GM18951 (cell line): Measurements from ENCODE around the gene ATG3.
"Not testable (repeated sequence)": the region's sequence is repeated elsewhere in the genome, so short reads cannot be mapped to it uniquely, and the experiment has no call there.

Source experiments
- POLR2A ChIP-seq: IDR thresholded peaks from 4 replicates; pipeline ENCODE4 v1.6.1; 2011; ENCODE audit warnings: mild to moderate bottlenecking; ENCODE audit not compliant: insufficient read length, insufficient read depth; ENCODE audit errors: extremely low read depth
- in situ Hi-C: fragments of 300-500 bp; cut with MboI; formaldehyde crosslinking; loops from one replicate; pipeline ENCODE4 v1.12.0; 2022; ENCODE audit warnings: low sequenced_read_pairs, mixed read lengths, inconsistent platforms; ENCODE audit not compliant: unreplicated experiment

The ATG3 gene

GRCh38 chr3:112500621-112501020 lies 61.1 kb downstream of the ATG3 start:
- TF ChIP-seq POLR2A = no peak
- in situ Hi-C loops = no loop called here

DNA sequence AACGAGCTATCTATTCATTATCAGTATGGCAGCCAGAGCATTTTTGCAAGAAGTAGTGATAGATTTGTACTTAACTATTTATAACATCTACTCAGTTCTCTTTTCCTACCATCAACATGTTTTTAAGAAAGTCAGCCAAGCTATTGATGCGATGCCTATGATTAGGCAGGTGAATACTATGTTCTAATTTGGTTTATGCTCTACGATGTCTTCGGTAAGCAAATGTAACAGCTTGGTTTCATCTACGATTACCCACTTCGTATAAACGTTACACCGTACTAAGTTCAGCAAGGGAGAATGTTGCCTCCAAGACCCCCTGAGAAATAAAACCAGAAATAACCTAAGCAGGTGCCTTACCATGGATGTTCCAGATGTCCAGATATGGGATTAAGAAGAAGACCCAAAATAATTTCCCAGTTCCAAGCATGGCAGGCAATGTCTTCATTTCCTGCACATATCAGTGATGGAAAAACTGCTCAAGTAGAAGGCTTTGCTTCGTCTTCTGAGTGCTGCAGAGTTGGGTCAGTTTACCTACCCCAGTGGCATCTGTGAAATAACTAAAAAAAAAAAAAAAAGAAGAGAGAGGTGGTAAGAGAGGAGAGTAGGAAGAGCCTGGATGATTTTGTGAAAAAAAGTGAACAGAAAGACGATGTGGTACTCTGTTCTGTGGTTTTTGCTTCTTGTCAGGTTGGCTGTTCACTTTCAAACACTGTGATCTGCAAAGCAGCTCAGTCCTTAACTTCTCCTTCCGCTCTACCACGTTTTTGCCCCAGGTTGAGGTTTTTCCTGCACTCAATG lies 62.6 kb downstream of the ATG3 start, which contains the start of gene BTLA:
Gene BTLA (minus strand): TSS at position 559 of the 798 bp plus-strand sequence. CDS start 114 bp downstream, at position 445.
- TF ChIP-seq POLR2A = peak; percentile 51
- in situ Hi-C loops = no loop called here

GRCh38 chr3:112497897-112498548 lies 63.7 kb downstream of the ATG3 start:
- in situ Hi-C loops = no loop called here
- TF ChIP-seq POLR2A = no peak

DNA sequence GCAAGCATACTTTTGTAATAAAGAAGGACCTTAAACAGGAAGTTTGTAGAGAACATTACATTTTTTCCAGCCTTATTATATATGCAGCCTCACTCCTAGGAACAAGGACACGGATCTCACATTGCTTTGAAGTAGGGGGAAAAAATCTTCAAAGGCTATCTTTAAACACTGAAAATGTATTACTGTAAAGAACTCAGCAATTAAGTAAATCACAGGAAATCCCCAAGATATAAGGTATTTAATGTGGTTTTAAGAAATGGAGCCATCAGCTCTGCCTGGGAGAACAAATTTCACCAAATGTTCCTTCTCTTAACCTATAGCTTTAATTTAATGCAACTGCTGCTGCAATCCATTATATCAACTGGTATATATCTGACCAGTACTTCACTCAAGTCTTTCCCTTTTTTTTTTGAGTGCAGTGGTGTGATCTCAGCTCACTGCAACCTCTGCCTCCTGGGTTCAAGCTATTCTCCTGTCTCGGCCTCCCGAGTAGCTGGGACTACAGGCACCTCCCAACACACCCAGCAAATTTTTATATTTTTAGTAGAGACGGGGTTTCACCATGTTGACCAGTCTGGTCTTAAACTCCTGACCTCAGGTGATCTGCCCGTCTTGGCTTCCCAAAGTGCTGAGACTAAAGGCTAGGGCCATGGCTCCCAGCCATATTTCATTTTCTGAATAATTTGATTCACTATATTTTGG lies 65.2 kb downstream of the ATG3 start:
- in situ Hi-C loops = no loop called here
- no peak for TF ChIP-seq POLR2A

DNA sequence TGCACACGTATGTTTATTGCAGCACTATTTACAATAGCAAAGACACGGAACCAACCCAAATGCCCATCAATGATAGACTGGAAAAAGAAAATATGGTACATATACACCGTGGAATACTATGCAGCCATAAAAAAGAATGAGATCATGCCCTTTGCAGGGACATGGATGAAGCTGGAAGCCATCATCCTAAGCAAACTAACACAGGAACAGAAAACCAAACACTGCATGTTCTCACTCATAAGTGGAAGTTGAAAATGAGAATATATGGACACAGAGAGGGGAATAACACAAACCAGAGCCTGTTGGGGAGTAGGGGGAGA lies 67.4 kb downstream of the ATG3 start:
- in situ Hi-C loops = not testable (repeated sequence)

GRCh38 chr3:112492124-112492523 lies 69.6 kb downstream of the ATG3 start:
- in situ Hi-C loops = no loop called here

DNA sequence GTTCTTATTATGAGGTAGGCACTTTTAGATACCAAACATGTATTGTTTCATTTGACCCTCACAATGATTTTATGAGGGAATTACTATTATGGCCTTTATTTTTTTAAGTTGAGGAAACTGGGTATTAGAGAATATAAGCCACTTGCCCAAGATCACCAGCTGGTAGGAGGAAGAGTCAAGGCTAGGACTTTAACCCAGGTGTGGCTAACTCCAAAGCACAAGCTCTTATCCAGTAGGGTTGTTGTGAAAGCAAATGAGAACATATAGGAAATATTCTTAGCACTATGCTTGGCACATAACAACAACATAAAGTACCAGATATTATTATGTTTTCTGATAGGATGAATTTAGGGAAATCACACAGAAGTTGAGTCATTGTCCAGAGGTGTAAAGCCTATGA lies 70.4 kb downstream of the ATG3 start:
- in situ Hi-C loops = no loop called here
- no peak for TF ChIP-seq POLR2A

More at GRCh38 chr3:112492124-112492523, 69.6 kb downstream of the ATG3 start:
- TF ChIP-seq POLR2A = no peak

- in situ Hi-C loops = no loop called here
- TF ChIP-seq POLR2A = no peak
These were observed 71.9 kb downstream of the ATG3 start for GRCh38 chr3:112489674-112490479.

- in situ Hi-C loops = no loop called here
- TF ChIP-seq POLR2A = no peak
These were observed 74.8 kb downstream of the ATG3 start for GRCh38 chr3:112486811-112487505.

DNA sequence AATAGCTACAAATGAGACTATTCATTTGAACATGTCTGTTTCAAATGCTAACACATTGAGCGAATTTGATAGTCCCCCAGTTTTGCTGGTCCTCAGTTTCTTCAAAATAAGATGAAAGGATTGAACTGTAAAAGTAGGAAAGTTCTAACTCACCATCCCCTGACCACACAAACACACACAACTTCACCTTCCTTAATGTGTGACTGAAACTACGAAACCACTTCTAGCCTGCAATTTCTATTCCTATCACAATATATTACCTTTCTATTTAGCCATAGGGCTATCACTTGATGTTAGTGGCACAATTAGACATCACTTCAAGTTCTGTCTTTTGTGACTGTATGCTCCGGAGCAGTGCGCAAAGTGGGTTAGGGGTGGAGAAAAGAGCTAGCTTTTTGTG lies 77.4 kb downstream of the ATG3 start:
- in situ Hi-C loops = no loop called here
- no peak for TF ChIP-seq POLR2A

GRCh38 chr3:112482675-112483074 lies 79.1 kb downstream of the ATG3 start:
- in situ Hi-C loops = no loop called here
- TF ChIP-seq POLR2A = no peak
